TTC549 (cell line): ENCODE results near the gene SIPA1L3.

Source experiments
- FAIRE-seq: peaks from 2 replicates; lab custom pipeline; 2012; peaks lifted over from hg19 to GRCh38; lab: Jason Lieb, UNC

SIPA1L3 gene

GRCh38 chr19:38001158-38001781 is 94.3 kb downstream of the SIPA1L3 start:
- FAIRE-seq = no peak

- FAIRE-seq = no peak
Observed at GRCh38 chr19:38003438-38004185, 96.6 kb downstream of the SIPA1L3 start.

- no peak for FAIRE-seq
Observed at GRCh38 chr19:38004186-38004520, 97.1 kb downstream of the SIPA1L3 start.

- no peak for FAIRE-seq
Observed at GRCh38 chr19:38004521-38005223, 97.7 kb downstream of the SIPA1L3 start.

GRCh38 chr19:38005224-38005614 is 98.2 kb downstream of the SIPA1L3 start:
- FAIRE-seq = no peak

GRCh38 chr19:38006361-38007045 is 99.5 kb downstream of the SIPA1L3 start:
- no peak for FAIRE-seq

GRCh38 chr19:38009650-38010242 is 102.7 kb downstream of the SIPA1L3 start:
- FAIRE-seq = no peak

GRCh38 chr19:38011426-38011825 is 104.4 kb downstream of the SIPA1L3 start:
- FAIRE-seq = no peak

GRCh38 chr19:38012290-38012689 is 105.3 kb downstream of the SIPA1L3 start:
- no peak for FAIRE-seq

GRCh38 chr19:38012944-38013343 is 105.9 kb downstream of the SIPA1L3 start:
- no peak for FAIRE-seq

GRCh38 chr19:38013913-38014580 is 107.0 kb downstream of the SIPA1L3 start:
- no peak for FAIRE-seq

- no peak for FAIRE-seq
Observed at GRCh38 chr19:38015216-38015615, 108.2 kb downstream of the SIPA1L3 start.

GRCh38 chr19:38015761-38016160 is 108.8 kb downstream of the SIPA1L3 start:
- no peak for FAIRE-seq

- no peak for FAIRE-seq
Observed at GRCh38 chr19:38017401-38018151, 110.6 kb downstream of the SIPA1L3 start.

- no peak for FAIRE-seq
Observed at GRCh38 chr19:38018694-38019395, 111.8 kb downstream of the SIPA1L3 start.

- no peak for FAIRE-seq
Observed at GRCh38 chr19:38019396-38019724, 112.4 kb downstream of the SIPA1L3 start.

GRCh38 chr19:38020311-38020710 is 113.3 kb downstream of the SIPA1L3 start:
- FAIRE-seq = no peak

GRCh38 chr19:38021352-38021751 is 114.3 kb downstream of the SIPA1L3 start:
- no peak for FAIRE-seq

- no peak for FAIRE-seq
Observed at GRCh38 chr19:38022791-38023670, 116.0 kb downstream of the SIPA1L3 start.
